Pancreas (tissue), 10 donors: Measurements from ENCODE around the gene FRMD4A. TPM values are rescaled to one million over a fixed set of nuclear protein-coding genes. Genes with fewer than 3 reads are reported as not detected.
"Not testable (repeated sequence)": the region's sequence is repeated elsewhere in the genome, so short reads cannot be mapped to it uniquely, and the experiment has no call there.

ENCODE experiments used
- ATAC-seq, 4 donors: fragments of 200-7000 bp; cut with Tn5 transposase; one replicate each; pipeline versions ENCODE4 v1.8.0 to v1.9.1; 2020; ENCODE audit warnings: mild to moderate bottlenecking in 4 of 4, moderate library complexity in 4 of 4
- DNase-seq, 6 donors: peaks; one replicate each; pipeline ENCODE4 v3.0.0-alpha.2; 2020
- FAIRE-seq: peaks from 2 replicates; lab custom pipeline; 2012; peaks lifted over from hg19 to GRCh38; lab: Jason Lieb, UNC
- H3K27ac ChIP-seq, 4 donors: fragments of 200-600 bp; sonication (generic); 1 replicate in 3 of 4; 2 replicates in 1 of 4; pipeline versions ENCODE4 v1.5.0 to v1.8.0; 2020
- H3K27me3 ChIP-seq, 4 donors: fragments of 200-600 bp; one replicate each; pipeline ENCODE4 v1.8.0; 2021
- H3K36me3 ChIP-seq, 3 donors: fragments of 200-600 bp; sonication (generic) in 1 of 3; one replicate each; pipeline versions ENCODE4 v1.5.0 to v1.8.0; 2020 to 2021
- H3K4me1 ChIP-seq, 3 donors: fragments of 200-600 bp; one replicate each; pipeline ENCODE4 v1.8.0; 2021
- H3K4me3 ChIP-seq, 4 donors: fragments of 200-600 bp; sonication (generic) in 2 of 4; one replicate each; pipeline versions ENCODE4 v1.5.0 to v1.8.0; 2020 to 2021
- H3K9me3 ChIP-seq, 4 donors: fragments of 200-600 bp; one replicate each; pipeline ENCODE4 v1.8.0; 2021
- WGBS, 2 donors: extraction: QIAGEN DNeasy Blood & Tissue Kit; methylation state at CpG; one replicate each; pipeline ENCODE4 v1.1.7; 2013; 5-methylcytosine and 5-hydroxymethylcytosine counted together
- intact Hi-C, 3 donors: fragments of 100-400 bp; cut with DNase I; formaldehyde crosslinking; loops; one replicate each; pipeline versions ENCODE4 v1.11.1 to v1.14.2; 2022
- polyA plus RNA-seq, 2 donors: library from polyadenylated mRNA; stranded (reverse); fragments of 200-250 nt; gene quantifications; one replicate each; pipeline ENCODE4 v1.2.3, GENCODE V29; 2013
- total RNA-seq, 6 donors: library from RNA; stranded (reverse); fragmentation: NEBNext Ultra II Directional in 4 of 6; extraction: Animal tissue kit (Norgen Biotek cat#: 25700) in 4 of 6; gene quantifications; one replicate each; pipeline versions ENCODE4 v1.2.1 to v1.2.4, GENCODE V29; 2021 to 2023
- TF ChIP-seq, protein P1 (sequence below), 4 donors: fragments of 200-600 bp; sonication (generic) in 3 of 4; IDR thresholded peaks; one replicate each; pipeline versions ENCODE4 v1.5.0 to v1.8.0; 2021; ENCODE audit warnings: antibody characterized with exemption in 4 of 4
- donor health status: healthy with polysubstance abuse.
- donor health status: DM: no; HTN: no; CAD: no; lungs with moderate emphysema.
- donor health status: DM: no; HTN: no; CAD: no.
- donor health status: control.
- donor health status: control.
- donor health status: Bipolar disorder and iron deficiency.
- donor health status: DM: yes; HTN: yes; CAD: no.
- donor health status: DM: no; HTN: no; CAD: no.
- donor health status: DM: no; HTN: no; CAD: no.
- donor health status: DM: yes; HTN: yes; CAD: no.

The FRMD4A gene
- total and polyA plus RNA-seq, 8 donors, result 13.5 to 27.5 (median 18.7) TPM

DNA sequence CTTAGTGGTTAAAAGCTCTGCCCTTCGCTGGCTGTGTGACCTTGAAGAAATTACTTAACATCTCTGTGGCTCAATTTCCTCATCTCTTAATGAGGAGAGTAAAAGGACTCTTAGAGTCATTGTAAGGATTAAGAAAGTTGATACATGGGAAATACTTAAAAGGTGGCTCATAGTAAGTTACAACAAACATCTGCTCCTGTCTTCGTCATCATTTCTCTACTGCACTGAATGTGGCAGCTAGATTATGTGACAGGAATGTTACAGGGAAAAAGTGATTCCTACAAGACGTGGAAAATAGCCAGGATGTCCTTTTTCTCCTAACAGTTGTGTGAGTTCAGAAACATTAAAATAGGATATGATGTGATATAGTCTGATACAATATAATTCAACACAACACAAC is 184.7 kb downstream of the FRMD4A start:
- H3K9me3 ChIP-seq, result no peaks in the 10 kb centered on the region
- 75 to 80% methylated on average over 3 of the region's 3 CpGs for WGBS, 2 donors
- H3K27ac ChIP-seq, result no peak overlapping the region
- FAIRE-seq (no peak), DNase-seq (no peak), ATAC-seq (no peak)
- no peaks in the 10 kb centered on the region for H3K27me3 ChIP-seq
- TF ChIP-seq, protein P1, sequence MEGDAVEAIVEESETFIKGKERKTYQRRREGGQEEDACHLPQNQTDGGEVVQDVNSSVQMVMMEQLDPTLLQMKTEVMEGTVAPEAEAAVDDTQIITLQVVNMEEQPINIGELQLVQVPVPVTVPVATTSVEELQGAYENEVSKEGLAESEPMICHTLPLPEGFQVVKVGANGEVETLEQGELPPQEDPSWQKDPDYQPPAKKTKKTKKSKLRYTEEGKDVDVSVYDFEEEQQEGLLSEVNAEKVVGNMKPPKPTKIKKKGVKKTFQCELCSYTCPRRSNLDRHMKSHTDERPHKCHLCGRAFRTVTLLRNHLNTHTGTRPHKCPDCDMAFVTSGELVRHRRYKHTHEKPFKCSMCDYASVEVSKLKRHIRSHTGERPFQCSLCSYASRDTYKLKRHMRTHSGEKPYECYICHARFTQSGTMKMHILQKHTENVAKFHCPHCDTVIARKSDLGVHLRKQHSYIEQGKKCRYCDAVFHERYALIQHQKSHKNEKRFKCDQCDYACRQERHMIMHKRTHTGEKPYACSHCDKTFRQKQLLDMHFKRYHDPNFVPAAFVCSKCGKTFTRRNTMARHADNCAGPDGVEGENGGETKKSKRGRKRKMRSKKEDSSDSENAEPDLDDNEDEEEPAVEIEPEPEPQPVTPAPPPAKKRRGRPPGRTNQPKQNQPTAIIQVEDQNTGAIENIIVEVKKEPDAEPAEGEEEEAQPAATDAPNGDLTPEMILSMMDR (IDR thresholded peaks at IDR 0.05), result no peak
- H3K36me3 ChIP-seq, result no peaks in the 10 kb centered on the region
- H3K4me1 ChIP-seq, result no peaks in the 10 kb centered on the region
- no peak overlapping the region for H3K4me3 ChIP-seq
- intact Hi-C loops, result no loop called here

- ATAC-seq, result no peak
- TF ChIP-seq, protein P1 (IDR thresholded peaks at IDR 0.05), result no peak
- H3K27ac ChIP-seq, result no peak overlapping the region
- H3K36me3 ChIP-seq, result no peaks in the 10 kb centered on the region
- intact Hi-C loops, result no loop called here
- no peaks in the 10 kb centered on the region for H3K27me3 ChIP-seq
- H3K9me3 ChIP-seq, result no peaks in the 10 kb centered on the region
- no peak for DNase-seq
- H3K4me1 ChIP-seq, result no peaks in the 10 kb centered on the region
- no peak overlapping the region for H3K4me3 ChIP-seq
- 71 to 79% methylated on average over 4 of the region's 4 CpGs for WGBS, 2 donors
- no peak for FAIRE-seq
Observed at GRCh38 chr10:14144451-14144850, 186.3 kb downstream of the FRMD4A start.

GRCh38 chr10:14142606-14143250 is 188.0 kb downstream of the FRMD4A start:
- ATAC-seq (no peak), FAIRE-seq (no peak), DNase-seq (no peak)
- H3K27ac ChIP-seq, result no peak overlapping the region
- no peaks in the 10 kb centered on the region for H3K9me3 ChIP-seq
- TF ChIP-seq, protein P1 (IDR thresholded peaks at IDR 0.05), result no peak
- H3K36me3 ChIP-seq, result no peaks in the 10 kb centered on the region
- intact Hi-C loops, result no loop called here
- WGBS, 2 donors, result 78 to 92% methylated on average over 4 of the region's 4 CpGs
- no peak overlapping the region for H3K4me3 ChIP-seq
- no peaks in the 10 kb centered on the region for H3K27me3 ChIP-seq
- no peaks in the 10 kb centered on the region for H3K4me1 ChIP-seq

- no peak for FAIRE-seq
- DNase-seq, result no peak
- ATAC-seq, result no peak
- Histone ChIP-seq H3K4me1 (no peaks in the 10 kb centered on the region), H3K9me3 (no peaks in the 10 kb centered on the region), H3K27me3 (no peaks in the 10 kb centered on the region), H3K4me3 (no peak overlapping the region), H3K36me3 (no peaks in the 10 kb centered on the region), H3K27ac (no peak overlapping the region)
- intact Hi-C loops, result no loop called here
- TF ChIP-seq, protein P1 (IDR thresholded peaks at IDR 0.05), result no peak
- WGBS, 2 donors, result 86 to 90% methylated on average over 5 of the region's 5 CpGs
Observed at GRCh38 chr10:14141283-14141682, 189.4 kb downstream of the FRMD4A start.

DNA sequence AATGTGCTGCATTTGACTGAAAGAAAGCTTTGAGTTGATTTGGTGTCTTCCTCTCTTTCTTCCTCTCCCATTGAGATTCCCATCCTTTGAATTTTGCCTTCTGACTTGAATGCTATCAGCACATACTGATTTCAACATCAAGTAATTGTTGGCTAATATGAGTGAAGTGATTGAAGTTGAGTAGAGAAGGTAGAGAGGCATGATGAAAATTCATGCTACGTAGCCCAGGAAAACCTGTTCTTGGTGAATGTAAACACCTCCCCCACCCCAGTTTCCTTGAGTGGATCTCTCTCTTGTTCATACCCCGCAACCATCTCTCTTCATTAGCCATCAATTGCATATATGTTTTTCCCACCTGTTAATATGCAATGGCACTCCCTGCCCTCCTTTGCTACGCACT is 193.3 kb downstream of the FRMD4A start:
- Histone ChIP-seq H3K36me3 (no peaks in the 10 kb centered on the region), H3K27me3 (no peaks in the 10 kb centered on the region), H3K9me3 (no peaks in the 10 kb centered on the region), H3K27ac (no peak overlapping the region), H3K4me3 (no peak overlapping the region), H3K4me1 (no peaks in the 10 kb centered on the region)
- DNase-seq (no peak), FAIRE-seq (no peak), ATAC-seq (no peak)
- WGBS, 2 donors, result 81 to 94% methylated on average over 3 of the region's 3 CpGs
- intact Hi-C loops, result no loop called here
- TF ChIP-seq, protein P1 (IDR thresholded peaks at IDR 0.05), result no peak

- H3K36me3 ChIP-seq, H3K9me3 ChIP-seq, H3K4me3 ChIP-seq, FAIRE-seq, ATAC-seq, DNase-seq, H3K4me1 ChIP-seq, intact Hi-C loops, H3K27me3 ChIP-seq, H3K27ac ChIP-seq: not testable (repeated sequence)
- WGBS, 2 donors, result 68 to 75% methylated on average over 2 of the region's 2 CpGs
Observed at GRCh38 chr10:14135196-14135595, 195.5 kb downstream of the FRMD4A start.
